Islet of Langerhans (tissue), 1 donor: ENCODE measurements around the gene CD9.
"Not testable (repeated sequence)": the region's sequence is repeated elsewhere in the genome, so short reads cannot be mapped to it uniquely, and the experiment has no call there.

ENCODE experiments used
- FAIRE-seq: peaks from one replicate; lab custom pipeline; 2011; peaks lifted over from hg19 to GRCh38; lab: Jason Lieb, UNC

Gene CD9

DNA sequence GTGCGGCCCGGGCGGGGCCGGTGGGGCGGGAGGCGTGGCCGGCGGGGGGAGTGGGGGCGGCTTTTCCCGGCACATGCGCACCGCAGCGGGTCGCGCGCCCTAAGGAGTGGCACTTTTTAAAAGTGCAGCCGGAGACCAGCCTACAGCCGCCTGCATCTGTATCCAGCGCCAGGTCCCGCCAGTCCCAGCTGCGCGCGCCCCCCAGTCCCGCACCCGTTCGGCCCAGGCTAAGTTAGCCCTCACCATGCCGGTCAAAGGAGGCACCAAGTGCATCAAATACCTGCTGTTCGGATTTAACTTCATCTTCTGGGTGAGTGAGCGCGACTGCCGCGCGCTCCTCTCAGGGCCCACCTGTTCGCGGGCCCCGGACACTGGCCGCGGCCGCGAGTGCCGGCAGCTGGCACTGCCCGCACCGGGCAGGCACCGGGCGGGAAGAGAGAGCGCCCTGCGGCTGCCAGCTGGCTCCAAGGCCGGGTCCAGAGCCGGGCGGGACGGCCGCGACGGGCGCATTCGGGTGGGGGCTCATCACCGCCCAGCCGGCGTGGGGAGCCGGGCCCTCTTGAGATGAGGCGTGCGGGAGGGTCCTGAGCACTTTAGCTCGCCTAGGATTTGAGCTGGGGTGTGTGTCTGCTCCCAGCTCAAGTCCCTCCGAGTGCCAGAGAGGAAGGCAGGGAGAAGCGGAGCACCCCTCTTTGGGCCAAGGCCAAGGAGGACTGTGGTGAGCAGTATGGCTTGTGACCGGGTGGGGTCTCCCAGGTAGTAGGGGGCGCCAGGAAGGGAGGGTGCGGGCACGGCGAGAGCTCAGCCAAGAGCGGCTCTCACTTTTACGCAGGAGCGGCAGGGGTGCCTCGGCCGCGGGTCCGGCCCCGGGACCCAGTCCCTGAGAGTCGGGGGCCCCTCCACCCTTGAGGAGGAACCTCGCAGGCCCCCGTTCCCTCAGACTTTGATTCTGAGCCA is at the start of gene CD9:
Gene CD9 (plus strand): TSS at position 145 of the 957 bp plus-strand sequence. CDS start 100 bp downstream, at position 245.
- FAIRE-seq = no peak

- FAIRE-seq = no peak
Measured at GRCh38 chr12:6154730-6155459, 45.3 kb upstream of the CD9 start.

GRCh38 chr12:6157482-6157881 is 42.7 kb upstream of the CD9 start:
- FAIRE-seq = no peak

DNA sequence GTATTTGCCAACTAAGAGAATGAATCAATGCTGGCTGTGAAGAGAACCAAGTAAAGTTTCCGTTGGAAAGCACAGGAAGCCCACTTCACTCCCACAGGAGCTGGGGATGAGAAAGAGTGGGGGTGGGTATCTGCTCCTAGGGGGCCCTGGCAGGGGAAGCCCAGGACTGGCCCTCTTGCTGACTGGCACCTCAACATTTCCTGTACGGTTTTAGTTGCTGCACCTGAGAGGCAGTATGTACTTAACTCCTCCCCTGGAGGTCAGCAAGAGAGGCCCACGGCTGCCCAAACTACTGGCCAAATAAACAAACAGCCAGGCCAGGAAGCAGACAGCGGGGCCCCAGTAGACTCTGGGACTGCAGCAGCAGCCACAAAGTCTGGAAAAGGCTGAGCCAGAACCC is 41.9 kb upstream of the CD9 start:
- no peak for FAIRE-seq

DNA sequence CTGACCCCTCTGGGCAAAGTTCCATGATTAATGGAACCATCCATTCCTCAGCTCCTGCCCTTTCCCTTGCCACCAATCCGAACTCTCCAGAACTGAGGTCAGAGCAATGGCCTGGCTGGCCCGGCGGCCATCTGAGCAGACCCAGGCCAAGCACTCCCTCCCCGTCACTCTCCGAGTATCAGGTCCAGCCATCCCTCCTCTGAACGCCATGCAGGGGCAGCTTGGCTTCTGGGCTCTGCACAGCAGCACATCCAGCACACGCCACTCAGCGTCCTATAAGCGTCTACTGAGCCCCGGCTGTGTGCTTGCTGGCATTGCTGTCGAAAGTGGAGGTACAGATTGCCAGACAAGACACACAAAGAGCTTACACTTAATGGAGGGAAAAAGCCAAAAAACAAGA is 41.5 kb upstream of the CD9 start:
- FAIRE-seq = no peak

DNA sequence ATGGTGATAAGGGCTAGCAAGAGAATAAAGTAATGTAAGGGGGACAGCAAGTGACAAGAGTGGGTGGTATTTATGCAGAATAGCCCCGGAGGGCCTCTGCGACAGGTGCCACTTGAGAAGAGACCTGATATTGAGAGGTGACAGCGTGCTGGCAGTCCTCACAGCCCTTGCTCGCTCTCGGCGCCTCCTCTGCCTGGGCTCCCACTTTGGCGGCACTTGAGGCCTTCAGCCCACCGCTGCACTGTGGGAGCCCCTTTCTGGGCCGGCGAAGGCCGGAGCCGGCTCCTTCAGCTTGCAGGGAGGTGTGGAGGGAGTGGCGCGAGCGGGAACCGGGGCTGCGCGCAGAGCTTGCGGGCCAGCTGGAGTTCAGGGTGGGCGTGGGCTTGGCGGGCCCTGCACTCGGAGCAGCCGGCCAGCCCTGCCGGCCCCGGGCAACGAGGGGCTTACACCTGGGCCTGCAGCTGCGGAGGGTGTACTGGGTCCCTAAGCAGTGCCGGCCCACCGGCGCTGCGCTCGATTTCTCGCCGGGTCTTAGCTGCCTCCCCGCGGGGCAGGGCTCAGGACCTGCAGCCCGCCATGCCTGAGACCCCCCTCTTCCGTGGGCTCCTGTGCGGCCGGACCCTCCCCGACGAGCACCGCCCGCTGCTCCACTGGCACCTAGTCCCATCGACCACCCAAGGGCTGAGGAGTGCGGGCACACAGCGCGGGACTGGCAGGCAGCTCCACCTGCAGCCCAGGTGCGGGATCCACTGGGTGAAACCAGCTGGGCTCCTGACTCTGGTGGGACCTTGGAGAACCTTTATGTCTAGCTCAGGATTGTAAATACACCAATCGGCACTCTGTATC is 40.8 kb upstream of the CD9 start:
- not testable (repeated sequence) for FAIRE-seq

GRCh38 chr12:6160049-6160649 is 40.1 kb upstream of the CD9 start:
- FAIRE-seq = not testable (repeated sequence)

DNA sequence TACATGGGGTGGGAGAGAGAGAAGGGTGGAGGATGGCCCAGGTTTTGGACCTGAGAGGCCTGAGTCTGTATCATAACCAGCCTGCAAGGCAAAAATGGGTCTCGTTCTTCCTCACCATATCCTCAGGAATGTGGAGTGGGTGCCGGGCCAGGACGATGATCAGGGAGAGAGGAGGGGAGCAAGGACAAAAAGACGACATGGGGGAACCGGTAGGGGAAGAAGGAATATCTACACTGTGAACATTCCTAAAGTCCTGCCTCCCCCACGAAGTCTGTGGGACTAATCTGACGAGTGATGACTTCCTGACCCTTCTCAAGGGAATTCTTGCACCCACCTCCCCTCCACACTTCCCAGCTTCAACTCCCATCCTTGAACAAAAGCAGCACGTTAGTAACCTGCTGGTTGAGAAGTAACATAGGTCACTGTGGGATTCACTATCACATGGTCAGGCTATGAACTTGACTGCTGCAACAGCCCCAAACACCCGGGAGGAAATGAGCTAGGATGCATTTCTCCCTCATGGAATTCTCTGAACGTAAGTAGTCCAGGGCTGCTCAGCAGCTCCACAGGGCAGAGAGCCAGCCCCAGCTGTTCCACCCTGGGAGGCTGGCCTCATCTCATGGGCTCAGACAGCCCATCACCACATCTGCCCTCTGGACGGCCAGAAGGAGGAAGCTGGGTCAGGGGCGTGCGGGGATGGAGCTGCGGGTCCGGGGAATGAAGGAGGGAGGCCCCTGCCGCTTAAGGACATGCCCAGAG is 38.9 kb upstream of the CD9 start:
- no peak for FAIRE-seq

GRCh38 chr12:6163416-6164060 is 36.7 kb upstream of the CD9 start:
- FAIRE-seq = no peak

- FAIRE-seq = no peak
Measured at GRCh38 chr12:6165395-6165794, 34.8 kb upstream of the CD9 start.

- FAIRE-seq = no peak
Measured at GRCh38 chr12:6166808-6167207, 33.4 kb upstream of the CD9 start.

- no peak for FAIRE-seq
Measured at GRCh38 chr12:6167327-6168280, 32.6 kb upstream of the CD9 start.

DNA sequence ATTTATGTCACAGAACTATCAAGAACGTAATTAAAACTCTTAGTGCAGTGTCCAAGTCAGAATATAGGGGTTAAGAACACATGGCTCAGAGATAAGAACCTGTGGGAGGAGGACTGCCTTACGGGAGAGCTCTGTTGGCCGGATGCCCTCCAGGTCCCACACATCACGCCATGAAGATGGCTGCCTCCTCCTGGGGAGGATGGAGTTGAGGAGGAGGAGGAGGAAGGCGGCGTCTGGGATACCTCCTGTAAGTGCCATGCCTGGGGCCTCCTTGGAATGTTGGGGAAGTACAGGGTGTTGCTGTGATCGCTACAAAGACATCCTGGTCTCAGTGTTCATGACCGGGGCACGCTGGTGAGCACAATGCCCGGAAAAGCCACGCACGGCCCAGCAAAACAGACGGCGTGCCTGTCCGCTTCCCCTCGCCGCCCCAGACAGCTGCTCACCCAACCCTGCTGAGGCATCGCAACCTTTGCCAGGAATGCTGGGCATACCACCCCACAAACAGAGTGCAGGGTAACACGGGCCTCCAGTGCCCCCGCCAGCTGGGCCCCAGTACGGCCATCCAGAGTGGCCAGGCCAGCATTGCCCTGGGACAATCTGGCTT is 28.7 kb upstream of the CD9 start:
- no peak for FAIRE-seq

DNA sequence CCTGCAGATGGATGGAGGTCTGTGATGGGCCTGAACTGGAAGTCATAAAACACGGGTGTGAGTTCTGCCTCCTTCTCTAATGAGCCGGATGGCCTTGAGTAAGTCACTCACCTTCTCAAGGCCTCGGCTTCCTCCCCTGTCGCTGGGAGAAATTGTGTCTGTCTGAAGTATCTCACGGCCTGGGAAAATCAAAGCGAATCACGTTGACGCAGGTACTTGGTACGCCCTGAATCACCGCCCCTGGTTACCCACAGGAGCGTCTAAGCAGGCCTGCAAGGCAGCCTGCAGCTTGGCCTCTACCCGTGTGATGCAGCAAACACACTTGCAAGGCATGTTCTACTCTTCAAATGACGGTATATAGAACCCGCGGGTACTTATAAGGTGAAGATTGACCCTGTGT is 28.1 kb upstream of the CD9 start:
- no peak for FAIRE-seq

- no peak for FAIRE-seq
Measured at GRCh38 chr12:6172862-6173261, 27.3 kb upstream of the CD9 start.

- FAIRE-seq = no peak
Measured at GRCh38 chr12:6177642-6178358, 22.4 kb upstream of the CD9 start.

DNA sequence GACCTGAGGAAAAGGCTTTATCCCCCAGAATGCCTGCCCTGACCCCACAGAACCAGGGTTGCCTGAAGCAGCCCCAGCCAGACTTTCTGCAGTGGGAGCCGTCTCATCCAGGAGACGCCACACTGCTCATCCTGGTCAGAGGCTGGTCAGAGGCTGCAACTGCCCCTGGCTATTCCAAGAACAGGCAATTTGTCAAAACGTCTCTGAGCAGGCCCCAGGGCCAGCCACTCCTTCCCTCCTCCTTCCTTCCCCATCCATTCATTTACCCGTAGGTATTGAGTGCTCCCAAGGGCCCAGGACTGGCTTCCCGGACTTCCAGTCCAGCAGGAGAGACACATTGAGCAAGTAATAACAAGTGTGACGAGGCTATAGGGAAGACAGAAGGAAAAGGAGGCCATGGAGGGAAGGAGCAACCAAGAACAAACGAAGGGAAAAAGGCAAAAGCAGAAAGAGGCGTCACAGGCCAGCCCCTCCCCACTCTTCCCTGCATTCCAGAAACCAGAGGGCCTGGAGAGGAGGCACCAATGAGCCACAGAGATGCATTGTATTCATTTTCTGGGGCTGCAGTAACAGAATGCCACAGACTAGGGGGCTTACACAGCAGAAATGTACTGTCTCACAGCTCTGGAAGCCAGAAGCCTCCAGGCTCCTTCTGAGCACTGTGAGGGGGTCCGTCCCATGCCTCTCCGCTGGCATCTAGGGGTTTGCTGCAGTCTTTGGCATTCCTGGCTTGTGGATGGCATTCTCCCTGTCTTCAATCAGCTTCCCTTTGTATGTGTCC is 21.0 kb upstream of the CD9 start:
- FAIRE-seq = no peak
